Suprapubic skin (tissue), 4 donors: ENCODE measurements around the gene FKBP2. TPM values are rescaled to one million over a fixed set of nuclear protein-coding genes. Genes with fewer than 3 reads are reported as not detected.

ENCODE experiments used
- DNase-seq, 2 donors: peaks; one replicate each; pipeline ENCODE4 v3.0.0-alpha.2; 2019; ENCODE audit warnings: low spot score in 2 of 2
- H3K27ac ChIP-seq: fragments of 200-600 bp; sonication (generic); one replicate; pipeline ENCODE4 v1.5.1; 2019
- H3K27me3 ChIP-seq: fragments of 200-600 bp; sonication (generic); one replicate; pipeline ENCODE4 v1.5.1; 2019
- H3K36me3 ChIP-seq: fragments of 200-600 bp; sonication (generic); one replicate; pipeline ENCODE4 v1.5.1; 2019
- H3K4me1 ChIP-seq: fragments of 200-600 bp; sonication (generic); one replicate; pipeline ENCODE4 v1.5.1; 2019
- H3K4me3 ChIP-seq: fragments of 200-600 bp; sonication (generic); one replicate; pipeline ENCODE4 v1.5.1; 2019; ENCODE audit warnings: mild to moderate bottlenecking
- H3K9me3 ChIP-seq: fragments of 200-600 bp; sonication (generic); one replicate; pipeline ENCODE4 v1.5.1; 2019
- CTCF ChIP-seq, 2 donors: fragments of 200-600 bp in 1 of 2; fragments of 450-650 bp in 1 of 2; sonication (generic) in 1 of 2; IDR thresholded peaks; one replicate each; pipeline ENCODE4 v1.5.1; 2016 to 2019; ENCODE audit warnings: antibody characterized with exemption in 2 of 2, mild to moderate bottlenecking in 1 of 2, moderate library complexity in 1 of 2
- EP300 ChIP-seq: sonication (generic); formaldehyde crosslinking; IDR thresholded peaks from one replicate; pipeline ENCODE4 v1.6.1; 2017; ENCODE audit warnings: antibody characterized with exemption
- POLR2A ChIP-seq, 2 donors: fragments of 450-650 bp; IDR thresholded peaks; one replicate each; pipeline ENCODE4 v1.6.1; 2017; ENCODE audit warnings: antibody characterized with exemption in 2 of 2, mild to moderate bottlenecking in 2 of 2, moderate library complexity in 2 of 2
- POLR2AphosphoS5 ChIP-seq, 3 donors: sonication (generic); formaldehyde crosslinking; IDR thresholded peaks; one replicate each; pipeline ENCODE4 v1.6.1; 2017; ENCODE audit warnings: antibody characterized with exemption in 3 of 3
- WGBS: methylation state at CpG from one replicate; pipeline ENCODE4 v1.1.5; 2018; 5-methylcytosine and 5-hydroxymethylcytosine counted together
- total RNA-seq, 4 donors: library from RNA; depleted of rRNA; stranded (reverse); fragments of >200 nt; gene quantifications; one replicate each; pipeline ENCODE4 v1.1.0, GENCODE V29; 2016

Gene FKBP2
- total RNA-seq, 4 donors from 2014 or later, result 43.9 to 64.7 (median 53.4) TPM

GRCh38 chr11:64207256-64208085 lies 33.4 kb upstream of the FKBP2 start:
- Histone ChIP-seq H3K4me3 (peak overlapping the region; percentile 45), H3K27me3 (no peaks in the 10 kb centered on the region), H3K36me3 (peaks cover 32% of the 10 kb centered on the region), H3K4me1 (peaks cover 36% of the 10 kb centered on the region), H3K9me3 (no peaks in the 10 kb centered on the region), H3K27ac (peak overlapping the region; percentile 81)
- DNase-seq, result peak in 1 of 2 donors; percentile 81
- WGBS, result 44% methylated on average over 27 of the region's 30 CpGs
- TF ChIP-seq POLR2A (IDR thresholded peaks at IDR 0.05) (peak in 1 of 2 donors; percentile 22), EP300 (no peak)

- H3K9me3 ChIP-seq, result no peaks in the 10 kb centered on the region
- TF ChIP-seq POLR2A (IDR thresholded peaks at IDR 0.05) (no peak), EP300 (no peak), POLR2AphosphoS5 (IDR thresholded peaks at IDR 0.05) (no peak), CTCF (IDR thresholded peaks at IDR 0.05) (no peak)
- 78% methylated on average over 21 of the region's 23 CpGs for WGBS
- H3K27me3 ChIP-seq, result no peaks in the 10 kb centered on the region
- no peak for DNase-seq
- peak overlapping the region; percentile 45 for H3K4me3 ChIP-seq
- peaks cover 24% of the 10 kb centered on the region for H3K36me3 ChIP-seq
- H3K4me1 ChIP-seq, result peaks cover 36% of the 10 kb centered on the region
- H3K27ac ChIP-seq, result peak overlapping the region; percentile 81
These were observed 32.7 kb upstream of the FKBP2 start for GRCh38 chr11:64208086-64208795.

- H3K4me3 ChIP-seq, result no peak overlapping the region
- peak overlapping the region; percentile 81 for H3K27ac ChIP-seq
- H3K27me3 ChIP-seq, result no peaks in the 10 kb centered on the region
- TF ChIP-seq POLR2A (IDR thresholded peaks at IDR 0.05) (no peak), EP300 (no peak), CTCF (IDR thresholded peaks at IDR 0.05) (no peak), POLR2AphosphoS5 (IDR thresholded peaks at IDR 0.05) (no peak)
- 85% methylated on average over 18 of the region's 18 CpGs for WGBS
- DNase-seq, result no peak
- peaks cover 17% of the 10 kb centered on the region for H3K36me3 ChIP-seq
- peaks cover 36% of the 10 kb centered on the region for H3K4me1 ChIP-seq
- no peaks in the 10 kb centered on the region for H3K9me3 ChIP-seq
These were observed 31.9 kb upstream of the FKBP2 start for GRCh38 chr11:64208796-64209562.

- H3K36me3 ChIP-seq, result peaks cover 14% of the 10 kb centered on the region
- no peak overlapping the region for H3K4me3 ChIP-seq
- no peaks in the 10 kb centered on the region for H3K27me3 ChIP-seq
- H3K9me3 ChIP-seq, result no peaks in the 10 kb centered on the region
- no peak overlapping the region for H3K27ac ChIP-seq
- peaks cover 31% of the 10 kb centered on the region for H3K4me1 ChIP-seq
- WGBS, result 90% methylated on average over 8 of the region's 8 CpGs
- DNase-seq, result no peak
- TF ChIP-seq EP300, result no peak
- TF ChIP-seq CTCF (IDR thresholded peaks at IDR 0.05), result no peak
- no peak for TF ChIP-seq POLR2AphosphoS5 (IDR thresholded peaks at IDR 0.05)
- TF ChIP-seq POLR2A (IDR thresholded peaks at IDR 0.05), result no peak
These were observed 31.4 kb upstream of the FKBP2 start for GRCh38 chr11:64209563-64209843.

- WGBS, result 88% methylated on average over 5 of the region's 24 CpGs
These were observed 30.4 kb upstream of the FKBP2 start for GRCh38 chr11:64210301-64211020.

More at GRCh38 chr11:64210301-64211020, 30.4 kb upstream of the FKBP2 start:
- Histone ChIP-seq H3K36me3 (peaks cover 13% of the 10 kb centered on the region), H3K4me3 (no peak overlapping the region), H3K9me3 (no peaks in the 10 kb centered on the region), H3K27ac (no peak overlapping the region), H3K4me1 (peaks cover 23% of the 10 kb centered on the region), H3K27me3 (no peaks in the 10 kb centered on the region)
- no peak for TF ChIP-seq CTCF (IDR thresholded peaks at IDR 0.05)
- TF ChIP-seq POLR2AphosphoS5 (IDR thresholded peaks at IDR 0.05), result no peak
- TF ChIP-seq POLR2A (IDR thresholded peaks at IDR 0.05), result no peak
- no peak for TF ChIP-seq EP300
- no peak for DNase-seq
